ENCODE data around the gene DLG2.

DLG2 gene

DNA sequence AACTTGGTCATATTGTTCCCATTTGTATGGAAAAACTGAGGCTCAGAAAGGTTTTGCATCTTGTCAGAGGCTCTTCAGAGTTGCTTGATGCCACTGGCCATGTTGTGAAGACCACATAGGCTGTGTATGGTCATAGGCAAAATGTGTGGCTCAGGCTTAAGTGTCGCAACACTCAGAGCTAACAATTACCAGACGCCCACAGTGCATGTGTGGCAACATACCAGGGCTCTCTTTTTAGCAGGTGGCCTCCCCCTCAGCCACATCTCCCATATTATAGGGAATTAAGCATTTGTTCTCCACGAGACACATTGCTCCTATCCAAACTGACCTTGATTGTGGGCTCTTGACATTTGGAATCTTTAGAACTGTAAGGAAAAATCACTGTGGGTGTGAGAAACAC is 802.5 kb downstream of the DLG2 start:
- no peaks in the 10 kb centered on the region for H3K79me2 ChIP-seq (ENCODE audit: insufficient read depth, low read length)
- H2AFZ ChIP-seq (ENCODE audit: low read length): no peak overlapping the region
- H3K36me3 ChIP-seq (ENCODE audit: insufficient read depth, low read length): no peaks in the 10 kb centered on the region
- H3K27me3 ChIP-seq (ENCODE audit: insufficient read depth, low read length): no peaks in the 10 kb centered on the region
- no peaks in the 10 kb centered on the region for H4K20me1 ChIP-seq (ENCODE audit: insufficient read depth, low read length)
- H3K9me3 ChIP-seq (ENCODE audit: low read length): no peaks in the 10 kb centered on the region
- no peak overlapping the region for H3K4me2 ChIP-seq (ENCODE audit: low read length)
- H3F3A ChIP-seq (ENCODE audit: insufficient read depth, low read length): no peaks in the 10 kb centered on the region
- TF ChIP-seq EZH2 (IDR thresholded peaks at IDR 0.05; ENCODE audit: borderline replicate concordance, low read length): no peak
- TF ChIP-seq, protein P1, sequence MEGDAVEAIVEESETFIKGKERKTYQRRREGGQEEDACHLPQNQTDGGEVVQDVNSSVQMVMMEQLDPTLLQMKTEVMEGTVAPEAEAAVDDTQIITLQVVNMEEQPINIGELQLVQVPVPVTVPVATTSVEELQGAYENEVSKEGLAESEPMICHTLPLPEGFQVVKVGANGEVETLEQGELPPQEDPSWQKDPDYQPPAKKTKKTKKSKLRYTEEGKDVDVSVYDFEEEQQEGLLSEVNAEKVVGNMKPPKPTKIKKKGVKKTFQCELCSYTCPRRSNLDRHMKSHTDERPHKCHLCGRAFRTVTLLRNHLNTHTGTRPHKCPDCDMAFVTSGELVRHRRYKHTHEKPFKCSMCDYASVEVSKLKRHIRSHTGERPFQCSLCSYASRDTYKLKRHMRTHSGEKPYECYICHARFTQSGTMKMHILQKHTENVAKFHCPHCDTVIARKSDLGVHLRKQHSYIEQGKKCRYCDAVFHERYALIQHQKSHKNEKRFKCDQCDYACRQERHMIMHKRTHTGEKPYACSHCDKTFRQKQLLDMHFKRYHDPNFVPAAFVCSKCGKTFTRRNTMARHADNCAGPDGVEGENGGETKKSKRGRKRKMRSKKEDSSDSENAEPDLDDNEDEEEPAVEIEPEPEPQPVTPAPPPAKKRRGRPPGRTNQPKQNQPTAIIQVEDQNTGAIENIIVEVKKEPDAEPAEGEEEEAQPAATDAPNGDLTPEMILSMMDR (IDR thresholded peaks at IDR 0.05; ENCODE audit: low read length): no peak
- H3K4me1 ChIP-seq (ENCODE audit: insufficient read depth, low read length, severe bottlenecking): peaks cover 9% of the 10 kb centered on the region
- H3K27ac ChIP-seq (ENCODE audit: low read depth, low read length, poor library complexity, severe bottlenecking): no peak overlapping the region
- no peak overlapping the region for H3K9ac ChIP-seq (ENCODE audit: low read length)
- no peak overlapping the region for H3K4me3 ChIP-seq (ENCODE audit: low read depth, low read length, poor library complexity, severe bottlenecking)
- H3K9me2 ChIP-seq (ENCODE audit: low read depth, low read length): no peaks in the 10 kb centered on the region

DNA sequence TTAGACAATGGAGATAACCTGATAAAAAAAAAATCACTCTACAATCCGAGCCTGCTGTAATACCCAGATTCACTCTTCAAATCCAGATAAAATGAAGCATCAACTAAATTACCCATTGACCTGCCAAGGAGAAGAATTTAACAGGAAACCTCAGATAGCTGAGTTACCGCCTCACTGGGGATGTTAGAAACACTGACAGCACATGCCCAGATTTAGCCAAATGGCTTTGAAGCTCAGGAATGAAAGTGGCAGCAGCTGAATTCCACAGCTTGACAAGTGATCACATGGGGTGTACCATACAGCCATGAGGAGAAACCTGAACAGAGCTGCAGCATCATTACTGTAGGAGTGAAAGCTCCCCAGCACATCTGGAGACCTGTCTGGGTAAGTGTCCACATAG is 807.6 kb downstream of the DLG2 start:
- Histone ChIP-seq H3K4me2 (ENCODE audit: low read length) (no peak overlapping the region), H3K4me3 (ENCODE audit: low read depth, low read length, poor library complexity, severe bottlenecking) (no peak overlapping the region), H3K9me2 (ENCODE audit: low read depth, low read length) (no peaks in the 10 kb centered on the region), H3K27ac (ENCODE audit: low read depth, low read length, poor library complexity, severe bottlenecking) (peak overlapping the region; percentile 28), H3K36me3 (ENCODE audit: insufficient read depth, low read length) (no peaks in the 10 kb centered on the region), H3F3A (ENCODE audit: insufficient read depth, low read length) (no peaks in the 10 kb centered on the region), H3K79me2 (ENCODE audit: insufficient read depth, low read length) (no peaks in the 10 kb centered on the region), H3K27me3 (ENCODE audit: insufficient read depth, low read length) (no peaks in the 10 kb centered on the region), H2AFZ (ENCODE audit: low read length) (no peak overlapping the region), H3K9ac (ENCODE audit: low read length) (no peak overlapping the region), H4K20me1 (ENCODE audit: insufficient read depth, low read length) (no peaks in the 10 kb centered on the region), H3K4me1 (ENCODE audit: insufficient read depth, low read length, severe bottlenecking) (peaks cover 13% of the 10 kb centered on the region), H3K9me3 (ENCODE audit: low read length) (no peaks in the 10 kb centered on the region)
- TF ChIP-seq, protein P1 (IDR thresholded peaks at IDR 0.05; ENCODE audit: low read length): no peak
- no peak for TF ChIP-seq EZH2 (IDR thresholded peaks at IDR 0.05; ENCODE audit: borderline replicate concordance, low read length)

DNA sequence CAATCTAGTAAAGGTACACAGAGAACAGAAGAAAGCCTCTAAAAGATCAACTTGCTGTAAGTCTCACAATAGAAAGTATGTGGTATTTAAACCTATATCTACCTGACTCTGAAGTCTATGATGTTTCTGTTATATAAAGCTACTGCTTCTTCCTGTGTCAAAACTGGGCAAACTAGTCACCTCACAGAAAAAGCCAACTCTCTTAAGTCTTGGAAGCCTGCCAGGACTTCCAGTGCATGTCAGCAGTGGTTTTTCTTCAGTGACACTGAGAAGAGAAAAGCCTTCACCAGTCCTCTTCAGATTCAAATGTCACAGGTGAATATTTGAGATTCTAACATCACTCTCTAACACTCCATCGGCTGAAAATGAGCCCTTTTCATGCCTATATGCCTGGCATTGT is 808.0 kb downstream of the DLG2 start:
- Histone ChIP-seq H2AFZ (ENCODE audit: low read length) (no peak overlapping the region), H3K27ac (ENCODE audit: low read depth, low read length, poor library complexity, severe bottlenecking) (peak overlapping the region; percentile 28), H4K20me1 (ENCODE audit: insufficient read depth, low read length) (no peaks in the 10 kb centered on the region), H3K9me2 (ENCODE audit: low read depth, low read length) (no peaks in the 10 kb centered on the region), H3K4me1 (ENCODE audit: insufficient read depth, low read length, severe bottlenecking) (peaks cover 10% of the 10 kb centered on the region), H3K4me2 (ENCODE audit: low read length) (no peak overlapping the region), H3K79me2 (ENCODE audit: insufficient read depth, low read length) (no peaks in the 10 kb centered on the region), H3K9me3 (ENCODE audit: low read length) (no peaks in the 10 kb centered on the region), H3K27me3 (ENCODE audit: insufficient read depth, low read length) (no peaks in the 10 kb centered on the region), H3F3A (ENCODE audit: insufficient read depth, low read length) (no peaks in the 10 kb centered on the region), H3K9ac (ENCODE audit: low read length) (no peak overlapping the region), H3K4me3 (ENCODE audit: low read depth, low read length, poor library complexity, severe bottlenecking) (no peak overlapping the region), H3K36me3 (ENCODE audit: insufficient read depth, low read length) (no peaks in the 10 kb centered on the region)
- TF ChIP-seq, protein P1 (IDR thresholded peaks at IDR 0.05; ENCODE audit: low read length): no peak
- no peak for TF ChIP-seq EZH2 (IDR thresholded peaks at IDR 0.05; ENCODE audit: borderline replicate concordance, low read length)

Data from OCI-LY1 (cell line).